D341Med (cell line): Measurements from ENCODE around the gene RUSF1.
"Not testable (repeated sequence)": the region's sequence is repeated elsewhere in the genome, so short reads cannot be mapped to it uniquely, and the experiment has no call there.

ENCODE experiments used
- DNase-seq: peaks from one replicate; pipeline ENCODE4 v3.0.0; 2012; ENCODE audit warnings: low spot score

The RUSF1 gene

DNA sequence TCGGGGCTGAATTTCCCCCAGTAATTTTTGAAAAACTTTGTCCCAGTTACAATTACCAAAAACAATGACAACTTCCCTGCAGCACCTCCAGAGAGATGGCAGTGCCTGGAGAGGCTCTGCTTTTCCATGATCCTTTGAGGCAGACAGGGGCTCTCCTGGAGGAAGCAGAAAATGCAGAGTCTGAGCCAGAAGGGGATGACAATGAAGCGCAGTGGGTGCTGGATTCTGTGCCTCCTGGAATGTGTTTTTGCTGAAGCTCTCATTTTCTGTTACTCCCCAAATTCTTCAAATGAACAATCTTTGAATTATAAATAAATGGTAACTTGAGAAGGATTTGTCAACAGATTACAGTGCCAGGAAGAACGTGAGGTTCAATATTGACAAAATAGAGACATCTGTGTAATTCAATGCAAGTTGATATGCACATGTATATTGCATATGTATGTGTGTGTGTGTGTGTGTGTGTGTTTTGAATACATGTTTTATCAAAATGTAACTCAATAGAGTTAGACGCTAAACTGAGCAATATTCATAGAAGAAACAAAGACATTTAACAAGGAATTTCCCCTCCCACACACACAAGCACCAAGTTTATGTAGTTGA lies 9.7 kb upstream of the RUSF1 start:
- no peak for DNase-seq

DNA sequence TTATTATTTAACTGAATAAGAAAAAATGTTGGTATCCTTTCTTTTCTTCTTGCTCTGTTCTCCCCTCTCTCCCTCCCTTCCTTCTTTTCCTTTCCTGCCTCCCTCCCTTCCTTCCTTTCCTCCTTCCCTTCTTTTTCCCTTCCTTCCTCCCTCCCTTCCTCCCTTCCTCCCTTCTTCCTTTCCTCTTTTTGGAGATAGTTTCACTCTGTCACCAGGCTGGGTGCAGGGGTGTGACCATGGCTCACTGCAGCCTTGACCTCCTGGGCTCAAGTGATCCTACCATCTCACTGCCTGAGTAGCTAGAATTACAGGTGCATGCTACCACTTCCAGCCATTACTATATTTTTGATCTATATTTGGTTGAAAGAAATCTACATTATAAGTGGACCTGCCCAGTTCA lies 5.7 kb upstream of the RUSF1 start:
- DNase-seq = no peak

DNA sequence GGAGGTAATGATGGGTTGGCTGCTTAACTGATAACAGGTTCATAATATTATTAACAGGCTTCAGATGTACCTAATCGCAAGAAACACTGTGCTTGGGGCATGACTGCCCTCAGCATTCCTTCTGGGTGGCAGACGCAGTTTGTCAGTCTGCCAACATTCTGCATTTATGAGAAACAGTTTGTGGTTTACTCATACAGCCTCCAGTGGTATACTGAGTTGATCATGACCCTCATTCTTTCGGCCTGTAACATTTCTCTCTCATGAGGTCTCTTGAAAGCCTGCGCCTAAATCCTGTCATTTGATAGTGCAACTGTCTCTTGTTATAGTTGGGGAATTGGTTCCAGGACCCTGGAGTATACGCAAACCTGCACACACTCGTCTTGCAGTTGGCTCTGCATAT lies 4.9 kb upstream of the RUSF1 start:
- no peak for DNase-seq

DNA sequence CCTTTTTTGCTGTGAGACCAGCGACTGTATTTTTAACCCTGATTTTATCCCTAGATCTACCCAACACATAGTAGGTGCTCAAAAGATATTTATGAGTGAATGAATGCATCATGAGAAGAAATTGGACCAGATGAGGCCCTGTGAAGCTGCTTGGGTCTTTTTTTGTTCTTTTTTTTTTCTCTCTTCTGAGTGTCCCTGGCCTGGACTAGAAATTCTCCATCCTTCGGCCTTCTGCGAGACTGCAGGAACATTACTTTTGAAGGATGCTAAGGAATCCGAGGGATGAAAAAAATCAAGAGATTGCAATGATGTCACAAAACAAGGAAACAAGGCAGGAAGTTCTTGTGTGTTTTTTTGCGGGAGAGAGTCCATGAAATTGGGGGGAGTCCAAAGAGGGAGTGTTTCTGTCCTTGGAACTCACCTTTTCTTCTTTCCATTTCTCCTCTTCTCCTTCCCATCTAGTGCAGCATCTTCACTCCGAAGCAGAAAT lies 560 bp upstream of the RUSF1 start:
- no peak for DNase-seq

DNA sequence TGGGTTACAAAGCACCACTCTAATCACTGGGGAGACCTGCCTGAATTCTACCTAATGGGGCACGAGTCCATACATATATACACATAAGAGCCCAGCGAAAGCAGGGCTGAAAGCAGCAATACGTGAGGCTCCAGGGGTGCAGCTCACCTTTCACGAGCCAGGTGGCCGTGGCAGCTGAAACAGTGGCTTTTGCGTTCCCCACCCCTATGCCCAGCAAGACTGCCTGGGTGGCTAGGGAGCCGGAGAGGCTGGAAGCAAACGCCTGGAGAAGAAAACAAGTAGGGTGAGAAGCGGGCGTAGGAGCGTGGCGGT lies 618 bp downstream of the RUSF1 start:
- DNase-seq = no peak

DNA sequence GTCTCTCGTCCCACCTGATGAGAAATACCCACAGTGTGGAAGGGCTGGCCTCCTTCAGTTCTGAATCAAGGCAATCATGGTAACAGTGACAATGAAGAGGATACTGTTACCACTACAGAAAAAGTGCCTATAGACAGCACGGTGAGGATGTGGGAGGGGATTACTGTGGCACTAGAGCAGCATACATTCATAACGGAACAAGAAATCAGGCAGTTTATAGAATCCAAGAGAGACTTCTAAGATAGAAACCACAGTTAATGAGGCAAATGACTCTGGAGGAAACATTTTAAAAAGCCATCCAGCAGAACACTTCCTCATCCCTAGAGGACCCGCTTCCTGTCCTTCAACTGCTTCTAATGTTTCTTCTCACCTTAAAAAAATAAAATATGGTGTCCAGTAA lies 2.7 kb downstream of the RUSF1 start:
- DNase-seq = no peak

DNA sequence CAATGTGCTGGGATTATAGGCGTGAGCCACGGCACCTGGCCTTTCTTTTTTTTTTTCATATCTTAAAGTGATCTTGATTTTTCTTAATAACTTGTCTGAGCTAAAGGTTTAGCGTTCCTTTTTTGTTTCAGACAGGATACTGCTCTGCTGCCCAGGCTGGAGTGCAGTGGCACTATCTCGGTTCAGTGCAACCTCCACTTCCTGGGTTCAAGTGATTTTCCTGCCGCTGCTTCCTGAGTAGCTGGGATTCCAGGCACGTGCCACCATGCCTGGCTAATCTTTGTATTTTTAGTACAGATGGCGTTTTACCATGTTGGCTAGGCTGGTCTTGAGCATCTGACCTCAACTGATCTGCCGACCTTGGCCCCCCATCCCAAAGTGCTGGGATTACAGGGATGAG lies 4.0 kb downstream of the RUSF1 start:
- no peak for DNase-seq

DNA sequence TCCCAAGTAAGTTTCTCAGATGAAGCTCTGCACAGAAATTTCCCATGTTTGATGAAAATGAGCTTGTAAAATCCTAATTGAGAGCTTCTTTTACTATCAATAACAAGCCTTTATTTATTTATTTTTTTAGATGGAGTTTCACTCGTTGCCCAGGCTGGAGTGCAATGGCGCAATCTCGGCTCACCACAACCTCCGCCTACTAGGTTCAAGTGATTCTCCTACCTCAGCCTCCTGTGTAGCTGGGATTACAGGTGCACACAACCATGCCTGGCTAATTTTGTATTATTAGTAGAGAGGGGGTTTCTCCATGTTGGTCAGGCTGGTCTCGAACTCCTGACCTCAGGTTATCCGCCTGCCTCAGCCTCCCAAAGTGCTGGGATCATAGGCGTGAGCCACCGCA lies 4.6 kb downstream of the RUSF1 start:
- DNase-seq = not testable (repeated sequence)

DNA sequence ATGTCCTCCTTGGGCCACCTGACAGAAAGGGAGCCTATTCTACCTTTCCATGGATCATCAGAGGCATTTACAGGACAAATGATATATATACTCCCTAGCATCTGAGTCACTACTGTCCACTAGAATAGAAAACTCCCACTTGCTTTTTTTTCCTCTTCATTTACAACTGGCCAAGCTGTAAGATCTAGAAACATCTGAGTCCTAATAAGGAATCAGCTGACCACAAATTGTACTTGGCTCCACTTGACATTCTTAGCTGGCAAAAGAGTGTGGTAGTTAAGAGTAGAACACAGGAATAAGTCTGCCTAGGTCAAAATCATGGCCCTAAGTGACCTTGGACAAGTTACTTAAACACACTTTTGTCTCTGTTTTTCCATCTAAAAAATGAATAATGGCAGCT lies 5.2 kb downstream of the RUSF1 start:
- DNase-seq = no peak

DNA sequence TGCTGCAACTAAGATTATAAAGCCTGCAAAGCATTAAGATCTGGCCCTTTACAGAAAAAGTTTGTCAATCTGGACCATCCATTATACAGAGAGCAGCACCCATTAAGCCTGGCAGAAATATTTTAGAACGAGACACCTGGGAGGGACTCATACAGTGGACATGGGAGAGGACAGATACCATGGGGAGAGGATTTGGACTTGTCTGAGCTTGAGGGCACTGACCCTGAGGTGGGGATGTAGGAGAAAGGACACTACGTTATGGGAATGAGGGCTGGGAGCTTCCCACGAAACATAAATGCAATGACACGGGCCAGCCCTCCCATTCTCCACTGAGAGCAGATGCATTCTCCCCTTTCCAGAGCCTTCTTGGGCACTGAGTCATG lies 6.2 kb downstream of the RUSF1 start:
- DNase-seq = no peak

DNA sequence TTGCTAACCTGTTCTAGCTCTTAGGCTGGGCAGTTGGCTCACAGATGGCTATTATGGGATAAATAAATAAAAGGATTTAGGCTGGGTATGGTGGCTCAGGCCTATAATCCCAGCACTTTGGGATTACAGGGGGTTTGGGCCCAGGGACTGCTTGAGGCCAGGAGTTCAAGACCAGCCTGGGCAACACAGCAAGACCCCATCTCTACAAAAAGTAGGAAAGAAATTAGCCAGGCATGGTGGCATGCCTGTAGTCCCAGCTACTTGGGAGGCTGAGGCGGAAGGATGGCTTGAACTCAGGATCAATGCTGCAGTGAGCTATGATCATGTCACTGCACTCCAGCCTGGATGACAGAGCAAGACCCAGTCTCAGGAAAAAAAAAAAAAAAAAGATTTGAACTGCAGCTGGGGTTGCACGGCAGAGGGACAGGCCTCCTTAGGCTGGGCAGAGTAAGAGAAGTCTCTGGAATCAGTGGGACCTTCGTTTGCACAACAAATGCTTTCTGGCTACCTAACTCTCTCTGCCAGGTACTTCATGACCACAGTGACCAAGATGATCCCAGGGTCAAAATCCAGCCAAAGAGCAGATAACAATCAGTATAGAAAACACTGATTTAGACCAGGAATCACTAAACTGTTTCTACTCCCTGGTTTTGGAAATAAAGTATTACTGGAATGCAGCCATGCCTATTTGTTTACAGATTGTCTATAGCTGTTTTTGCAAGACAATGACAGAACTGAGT lies 6.8 kb downstream of the RUSF1 start:
- DNase-seq = no peak

DNA sequence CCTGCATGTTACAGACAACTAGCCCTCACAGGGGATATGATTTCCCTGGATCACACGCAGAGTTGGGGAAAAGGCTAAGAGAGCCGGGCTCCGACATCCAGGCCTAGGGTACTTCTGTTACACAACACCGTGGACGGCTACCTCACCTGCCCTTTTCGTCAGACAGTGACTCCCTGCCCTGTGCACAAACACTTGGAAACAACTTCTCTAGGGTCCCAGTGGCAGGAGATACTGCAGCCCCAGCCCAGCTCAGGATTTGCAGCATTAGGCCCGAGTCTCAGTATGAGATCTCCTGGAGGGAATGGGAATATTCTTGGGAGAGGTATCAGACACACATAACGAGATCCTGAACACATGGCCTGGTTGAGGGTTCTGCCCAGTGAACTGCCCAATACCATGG lies 8.3 kb downstream of the RUSF1 start:
- DNase-seq = no peak

DNA sequence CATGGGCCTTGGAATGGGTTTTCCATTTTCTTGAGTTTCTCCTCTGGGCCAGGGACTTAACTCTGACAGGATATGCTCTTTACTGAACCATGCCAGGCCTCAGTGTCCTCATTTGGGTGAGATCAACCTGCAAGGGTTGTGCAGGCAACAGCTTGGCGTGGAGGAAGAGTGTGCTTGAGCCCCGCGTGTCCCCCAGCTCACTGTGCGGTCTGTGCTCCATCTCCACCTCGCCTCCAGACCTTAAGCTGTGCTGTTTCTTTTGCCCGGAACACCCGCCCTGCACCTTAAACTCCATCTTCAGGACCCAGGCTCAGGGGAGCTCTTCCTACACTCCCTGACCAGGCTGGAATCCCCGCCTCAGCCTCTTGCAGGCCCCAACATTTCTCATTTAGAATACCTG lies 9.7 kb downstream of the RUSF1 start:
- DNase-seq = no peak

DNA sequence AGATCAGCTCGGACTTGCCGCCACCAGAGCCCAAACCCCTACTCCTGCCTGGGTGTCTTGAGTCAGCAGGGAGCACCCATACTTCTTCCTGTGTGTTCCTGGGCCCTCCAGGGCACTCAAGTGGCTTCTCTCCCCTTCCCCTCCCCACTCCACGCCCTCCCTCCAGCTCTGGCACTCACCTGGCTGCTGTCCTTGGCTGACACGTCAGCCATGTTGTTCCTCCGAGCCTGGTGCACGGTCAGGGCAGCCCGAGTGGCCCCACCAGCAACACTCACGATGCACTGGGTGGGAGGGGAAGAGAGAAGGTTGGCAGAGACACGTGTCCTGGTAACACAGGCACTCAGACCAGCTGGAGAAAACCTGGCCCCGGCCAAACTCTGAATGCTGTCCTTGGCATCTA lies 11.5 kb downstream of the RUSF1 start:
- DNase-seq = no peak

DNA sequence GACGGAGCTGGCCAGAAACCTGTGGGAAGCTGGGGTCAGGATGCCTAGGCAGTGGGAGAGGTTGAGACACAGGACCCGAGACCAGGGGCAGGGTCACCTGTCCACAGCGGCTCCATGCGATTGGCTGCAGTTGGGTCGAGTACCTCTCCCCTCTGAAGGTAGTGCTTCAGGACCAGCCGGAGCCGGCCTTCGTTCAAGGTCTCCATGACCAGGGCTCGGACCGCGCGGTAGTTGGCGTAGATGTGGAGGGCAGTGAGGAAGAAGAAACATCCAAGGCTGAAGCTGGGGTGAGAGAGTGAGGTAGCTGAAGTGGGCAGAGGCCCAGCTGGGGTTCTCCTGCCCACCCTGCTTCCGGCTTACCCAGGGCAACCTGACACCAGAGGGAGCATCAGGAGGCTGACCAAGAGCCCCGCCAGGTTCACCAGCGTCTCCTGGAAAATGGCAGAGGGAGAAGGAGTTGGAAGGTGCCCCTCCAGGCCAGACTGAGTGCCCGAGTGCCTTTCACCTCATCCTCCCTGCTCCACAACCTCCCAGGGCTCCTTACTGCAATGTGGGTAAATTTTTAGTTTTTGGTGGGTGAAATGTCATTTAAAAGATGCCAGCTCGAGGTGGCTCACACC lies 14.6 kb downstream of the RUSF1 start:
- no peak for DNase-seq

DNA sequence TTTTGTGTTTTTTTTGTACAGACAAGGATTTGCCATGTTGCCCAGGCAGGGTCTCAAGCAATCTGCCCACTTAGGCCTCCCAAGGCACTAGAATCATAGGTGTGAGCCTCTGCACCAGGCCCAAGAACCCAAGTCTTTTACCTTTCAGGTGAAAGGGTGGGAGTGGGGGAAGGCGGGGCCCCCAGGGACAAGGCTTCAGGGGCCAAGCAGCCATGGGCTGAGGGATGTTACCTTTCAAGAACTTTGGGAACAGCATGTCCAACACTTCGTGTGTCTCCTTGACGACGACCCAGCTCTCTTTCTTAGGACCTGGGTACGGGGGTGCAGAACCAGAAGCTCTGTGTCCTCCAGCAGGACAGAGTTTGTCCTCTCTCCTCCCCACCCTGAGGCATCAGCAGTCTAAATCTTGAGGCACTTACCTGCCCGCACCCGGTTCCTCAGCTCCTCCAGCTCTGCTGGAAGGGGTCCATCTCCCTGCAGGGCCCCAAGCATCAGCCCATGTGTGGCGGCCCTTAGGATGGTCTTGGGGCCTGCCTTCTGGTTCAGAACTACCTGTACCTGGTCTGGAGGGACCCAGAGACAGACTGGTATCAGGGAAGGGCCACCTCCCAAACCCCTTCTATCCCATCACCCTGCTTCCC lies 16.3 kb downstream of the RUSF1 start:
- DNase-seq = no peak

DNA sequence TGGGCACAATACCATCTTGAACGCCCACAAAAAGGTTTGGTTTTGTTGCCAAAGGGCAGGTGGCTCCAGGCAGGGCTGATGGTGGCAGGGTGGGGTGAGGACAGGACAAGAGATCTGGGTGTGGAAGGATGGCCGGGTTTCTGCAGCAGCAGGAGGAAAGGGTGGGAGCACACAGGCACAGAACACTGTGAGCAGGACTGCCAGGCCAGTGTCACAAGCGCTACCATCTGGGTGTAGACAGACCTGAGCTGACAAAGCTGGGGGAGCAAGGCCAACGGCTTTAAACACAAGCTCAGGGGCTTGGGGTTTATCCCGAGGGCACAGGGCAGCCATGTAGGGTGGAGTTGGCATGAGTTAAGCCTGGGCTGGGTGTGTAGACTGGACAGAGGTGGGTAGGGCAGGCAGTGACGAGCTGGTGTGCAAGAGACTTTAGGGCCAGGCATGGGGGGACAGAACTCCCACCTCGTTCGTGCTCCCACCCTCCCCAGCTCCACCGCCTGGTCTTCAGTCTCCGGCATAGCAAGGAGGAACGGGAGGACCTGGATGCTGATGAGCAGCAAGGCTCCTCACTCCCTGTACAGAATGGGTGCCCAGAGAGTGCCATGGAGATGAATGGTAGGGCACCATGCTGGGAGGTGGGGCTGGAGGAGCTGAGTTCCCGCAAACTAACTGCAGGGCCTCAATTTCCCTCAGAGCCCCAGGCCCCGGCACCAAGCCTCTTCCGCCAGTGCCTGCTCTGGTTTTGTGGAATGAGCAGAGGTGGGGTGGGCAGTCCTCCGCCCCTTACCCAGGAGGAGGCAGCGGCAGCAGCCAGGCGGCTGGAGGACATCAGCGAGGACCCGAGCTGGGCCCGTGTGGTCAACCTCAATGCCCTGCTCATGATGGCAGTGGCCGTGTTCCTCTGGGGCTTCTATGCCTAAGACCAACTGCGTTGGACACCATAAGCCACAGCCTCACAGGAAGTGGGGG lies 18.3 kb downstream of the RUSF1 start:
- DNase-seq = no peak

DNA sequence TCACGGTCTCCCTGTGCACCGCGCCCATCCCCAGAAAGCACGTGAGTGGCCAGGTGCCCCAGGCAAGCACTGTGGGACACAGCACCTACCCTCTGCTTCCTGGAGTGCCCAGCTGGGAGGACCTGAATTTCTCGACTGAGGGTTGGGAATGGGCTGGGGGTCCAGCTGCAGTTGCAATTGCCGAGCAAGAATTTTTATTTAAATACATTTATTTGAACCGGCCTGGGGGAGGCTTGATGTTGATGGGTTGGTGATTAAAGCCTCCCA lies 19.0 kb downstream of the RUSF1 start:
- DNase-seq = no peak

DNA sequence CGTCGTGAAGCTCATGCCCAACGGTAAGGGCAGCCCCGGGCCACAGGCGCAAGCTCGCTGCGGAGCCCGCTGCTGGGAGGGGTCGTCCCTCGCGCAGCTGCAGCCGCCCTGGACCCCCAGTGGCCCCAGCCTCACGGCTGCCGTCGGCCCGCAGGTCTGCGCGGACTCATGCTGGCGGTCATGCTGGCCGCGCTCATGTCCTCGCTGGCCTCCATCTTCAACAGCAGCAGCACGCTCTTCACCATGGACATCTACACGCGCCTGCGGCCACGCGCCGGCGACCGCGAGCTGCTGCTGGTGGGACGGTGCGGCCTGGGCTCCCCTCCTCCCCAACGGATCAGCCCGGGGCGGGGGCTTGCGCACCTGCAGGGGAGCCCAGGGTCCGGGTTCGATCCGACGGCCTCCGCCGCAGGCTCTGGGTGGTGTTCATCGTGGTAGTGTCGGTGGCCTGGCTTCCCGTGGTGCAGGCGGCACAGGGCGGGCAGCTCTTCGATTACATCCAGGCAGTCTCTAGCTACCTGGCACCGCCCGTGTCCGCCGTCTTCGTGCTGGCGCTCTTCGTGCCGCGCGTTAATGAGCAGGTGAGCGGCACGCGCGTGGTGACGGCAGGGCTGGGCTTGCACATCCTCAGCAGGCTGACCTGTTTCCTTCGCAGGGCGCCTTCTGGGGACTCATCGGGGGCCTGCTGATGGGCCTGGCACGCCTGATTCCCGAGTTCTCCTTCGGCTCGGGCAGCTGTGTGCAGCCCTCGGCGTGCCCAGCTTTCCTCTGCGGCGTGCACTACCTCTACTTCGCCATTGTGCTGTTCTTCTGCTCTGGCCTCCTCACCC lies 19.5 kb downstream of the RUSF1 start:
- no peak for DNase-seq

DNA sequence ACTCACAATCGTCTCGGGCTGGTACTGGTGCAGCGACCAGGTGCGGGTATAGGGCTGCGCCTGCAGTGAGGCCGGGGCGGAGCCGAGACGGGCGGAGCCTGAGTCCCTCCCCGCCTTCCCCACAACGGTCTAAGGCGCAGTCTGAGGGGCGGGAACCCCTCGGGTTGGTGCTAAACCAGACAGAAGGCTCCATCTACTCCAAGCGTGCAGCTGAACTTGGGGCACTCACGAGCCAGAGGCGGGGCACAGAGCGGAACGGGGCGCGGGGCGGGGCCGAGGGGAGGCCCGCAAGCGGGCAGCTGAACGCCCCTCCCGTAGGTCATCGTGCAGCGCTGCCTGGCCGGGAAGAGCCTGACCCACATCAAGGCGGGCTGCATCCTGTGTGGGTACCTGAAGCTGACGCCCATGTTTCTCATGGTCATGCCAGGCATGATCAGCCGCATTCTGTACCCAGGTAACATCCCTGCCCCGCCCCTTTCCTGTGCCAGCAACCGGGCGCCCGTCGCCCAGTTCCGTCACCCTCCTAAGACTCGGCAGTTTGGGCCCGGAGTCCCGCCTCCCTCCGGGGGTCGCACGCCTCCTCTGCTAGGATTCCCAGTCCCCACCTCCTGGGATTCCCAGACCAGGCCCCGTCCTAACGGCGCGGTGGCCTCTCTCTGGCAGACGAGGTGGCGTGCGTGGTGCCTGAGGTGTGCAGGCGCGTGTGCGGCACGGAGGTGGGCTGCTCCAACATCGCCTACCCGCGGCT lies 20.3 kb downstream of the RUSF1 start:
- DNase-seq = peak; percentile 80
